Gastrocnemius medialis (tissue), 4 donors: ENCODE data around the gene SLC1A3. TPM values are rescaled to one million over a fixed set of nuclear protein-coding genes. Genes with fewer than 3 reads are reported as not detected.

ENCODE experiments used
- ATAC-seq, 2 donors: fragments of 150-250 bp; one replicate each; pipeline ENCODE4 v1.9.1; 2016
- DNase-seq, 2 donors: peaks; one replicate each; pipeline ENCODE4 v3.0.0-alpha.2; 2019
- H3K27ac ChIP-seq, 4 donors: fragments of 200-600 bp; sonication (generic); 1 replicate in 1 of 4; 2 replicates in 3 of 4; pipeline ENCODE4 v1.5.1; 2016 to 2018; ENCODE audit warnings: mild to moderate bottlenecking in 2 of 4, moderate library complexity in 1 of 4
- H3K27me3 ChIP-seq, 3 donors: fragments of 200-600 bp; sonication (generic) in 2 of 3; 1 replicate in 1 of 3; 2 replicates in 2 of 3; pipeline versions ENCODE4 v1.5.1 to v1.6.0; 2016 to 2019; ENCODE audit warnings: mild to moderate bottlenecking in 1 of 3, moderate library complexity in 1 of 3
- H3K36me3 ChIP-seq, 2 donors: fragments of 200-600 bp; sonication (generic) in 1 of 2; one replicate each; pipeline ENCODE4 v1.5.1; 2017 to 2018
- H3K4me1 ChIP-seq, 2 donors: fragments of 200-600 bp; sonication (generic) in 1 of 2; one replicate each; pipeline ENCODE4 v1.5.1; 2016 to 2017; ENCODE audit warnings: mild to moderate bottlenecking in 2 of 2
- H3K4me3 ChIP-seq, 4 donors: fragments of 200-600 bp; sonication (generic) in 3 of 4; 1 replicate in 1 of 4; 2 replicates in 3 of 4; pipeline ENCODE4 v1.5.1; 2016 to 2019; ENCODE audit warnings: mild to moderate bottlenecking in 2 of 4
- H3K9me3 ChIP-seq, 3 donors: fragments of 200-600 bp; sonication (generic) in 2 of 3; 1 replicate in 1 of 3; 2 replicates in 2 of 3; pipeline ENCODE4 v1.5.1; 2016 to 2019
- CTCF ChIP-seq, 5 experiments: fragments of 450-650 bp in 3 of 5; fragments of 200-600 bp in 2 of 5; sonication (generic) in 2 of 5; IDR thresholded peaks in 4 of 5; conservative IDR thresholded peaks in 1 of 5; 1 replicate in 4 of 5; 2 replicates in 1 of 5; pipeline ENCODE4 v1.5.1; 2016 to 2019; ENCODE audit warnings: antibody characterized with exemption in 5 of 5, mild to moderate bottlenecking in 3 of 5, moderate library complexity in 3 of 5
- POLR2A ChIP-seq, 2 donors: fragments of 450-650 bp; IDR thresholded peaks; one replicate each; pipeline ENCODE4 v1.6.1; 2017; ENCODE audit warnings: antibody characterized with exemption in 2 of 2, mild to moderate bottlenecking in 2 of 2, moderate library complexity in 2 of 2
- in situ Hi-C, 4 donors: fragments of 200-750 bp; cut with MboI; loops; one replicate each; pipeline versions ENCODE4 v1.15.0 to v1.8.0; 2017; ENCODE audit warnings: low sequenced_read_pairs in 4 of 4
- intact Hi-C: fragments of 100-400 bp; cut with DNase I; formaldehyde crosslinking; loops from one replicate; pipeline ENCODE4 v1.15.1; 2023; ENCODE audit warnings: low total_unique reads
- total RNA-seq, 4 donors: library from RNA; depleted of rRNA; stranded (reverse); fragments of >200 nt; gene quantifications; one replicate each; pipeline versions ENCODE4 v1.1.0 to v1.2.3, GENCODE V29; 2016

Gene SLC1A3
- total RNA-seq, 4 donors from 2014 or later = 5.3 to 69.4 (median 17.4) TPM

GRCh38 chr5:36657563-36657995 lies 51.2 kb downstream of the SLC1A3 start:
- H3K36me3 ChIP-seq = no peaks in the 10 kb centered on the region
- peak overlapping the region in 2 of 4 donors; percentile 6 to 23 for H3K4me3 ChIP-seq
- H3K27ac ChIP-seq = peak overlapping the region; percentile 85 to 89 (median 87)
- peaks cover 56 to 57% of the 10 kb centered on the region in 2 donors for H3K4me1 ChIP-seq
- DNase-seq = peak; percentile 84 to 85
- TF ChIP-seq CTCF (IDR thresholded peaks at IDR 0.05 in 4 of 5, conservative IDR thresholded peaks at IDR 0.05 in 1 of 5) = no peak
- TF ChIP-seq POLR2A (IDR thresholded peaks at IDR 0.05) = peak in 1 of 2 donors; percentile 55
- in situ Hi-C loops (no loop called here), intact Hi-C loops (loop anchor here (2.0 to 10.0 kb wide), 3 partner anchors 47 to 1507 kb away; partner anchors contain the start of gene NIPBL)
- H3K27me3 ChIP-seq = no peaks in the 10 kb centered on the region
- ATAC-seq = peak; percentile 85 to 88
- H3K9me3 ChIP-seq = no peaks in the 10 kb centered on the region

- TF ChIP-seq CTCF (IDR thresholded peaks at IDR 0.05 in 4 of 5, conservative IDR thresholded peaks at IDR 0.05 in 1 of 5) (no peak), POLR2A (IDR thresholded peaks at IDR 0.05) (no peak)
- H3K4me3 ChIP-seq = peak overlapping the region in 2 of 4 donors; percentile 6 to 23
- H3K9me3 ChIP-seq = no peaks in the 10 kb centered on the region
- H3K27me3 ChIP-seq = no peaks in the 10 kb centered on the region
- in situ Hi-C loops (no loop called here), intact Hi-C loops (loop anchor here (5.0 to 10.0 kb wide), 2 partner anchors 219 to 1507 kb away; partner anchors contain the start of gene NIPBL)
- H3K36me3 ChIP-seq = no peaks in the 10 kb centered on the region
- no peak for DNase-seq
- peak overlapping the region; percentile 74 to 89 (median 87) for H3K27ac ChIP-seq
- H3K4me1 ChIP-seq = peaks cover 50 to 51% of the 10 kb centered on the region in 2 donors
- ATAC-seq = no peak
Measured at GRCh38 chr5:36658038-36658756, 51.8 kb downstream of the SLC1A3 start.

- Histone ChIP-seq H3K36me3 (no peaks in the 10 kb centered on the region), H3K27ac (peak overlapping the region in 2 of 4 donors; percentile 87), H3K9me3 (no peaks in the 10 kb centered on the region), H3K4me1 (peaks cover 38 to 41% of the 10 kb centered on the region in 2 donors), H3K4me3 (no peak overlapping the region), H3K27me3 (no peaks in the 10 kb centered on the region)
- ATAC-seq = no peak
- TF ChIP-seq POLR2A (IDR thresholded peaks at IDR 0.05) = no peak
- no peak for TF ChIP-seq CTCF (IDR thresholded peaks at IDR 0.05 in 4 of 5, conservative IDR thresholded peaks at IDR 0.05 in 1 of 5)
- intact Hi-C loops (loop anchor here (5.0 to 10.0 kb wide), 2 partner anchors 218 to 1505 kb away; partner anchors contain the start of gene NIPBL), in situ Hi-C loops (no loop called here)
- no peak for DNase-seq
Measured at GRCh38 chr5:36659411-36659810, 53.0 kb downstream of the SLC1A3 start.

- Histone ChIP-seq H3K4me3 (no peak overlapping the region), H3K9me3 (no peaks in the 10 kb centered on the region), H3K27ac (no peak overlapping the region), H3K36me3 (no peaks in the 10 kb centered on the region), H3K27me3 (no peaks in the 10 kb centered on the region), H3K4me1 (peaks cover 30 to 39% of the 10 kb centered on the region in 2 donors)
- DNase-seq (no peak), ATAC-seq (no peak)
- intact Hi-C loops (no loop called here), in situ Hi-C loops (no loop called here)
- TF ChIP-seq POLR2A (IDR thresholded peaks at IDR 0.05) (no peak), CTCF (IDR thresholded peaks at IDR 0.05 in 4 of 5, conservative IDR thresholded peaks at IDR 0.05 in 1 of 5) (no peak)
Measured at GRCh38 chr5:36660397-36661049, 54.1 kb downstream of the SLC1A3 start.
